Measurements from ENCODE around the gene GFER. TPM values are rescaled to one million over a fixed set of nuclear protein-coding genes. Genes with fewer than 3 reads are reported as not detected.
A peak's percentile ranks its signal among the peaks of the same experiment; 100 is the strongest.

Gene GFER
- total and polyA plus RNA-seq, 10 of the 15 experiments (the other 5 are each of a cell fraction or from before 2014, with no cell fraction given), result 2.4 to 57.7 (median 31.3) TPM

- TF ChIP-seq E2F8 (IDR thresholded peaks at IDR 0.05; ENCODE audit: low read depth, partially characterized antibody), result peak; percentile 34
- TF ChIP-seq RELA (IDR thresholded peaks at IDR 0.05; ENCODE audit: borderline replicate concordance, partially characterized antibody), result no peak
- TF ChIP-seq KDM1A (IDR thresholded peaks at IDR 0.05; ENCODE audit: borderline replicate concordance), result no peak
- no peak for TF ChIP-seq STAT3 (IDR thresholded peaks at IDR 0.05; ENCODE audit: low read depth, low read length)
- TF ChIP-seq BCLAF1 (IDR thresholded peaks at IDR 0.05), result no peak
- TF ChIP-seq RUNX3 (IDR thresholded peaks at IDR 0.05; ENCODE audit: low read length), result peak; percentile 44
- no peak for TF ChIP-seq EZH2 (IDR thresholded peaks at IDR 0.05; ENCODE audit: borderline replicate concordance, control insufficient read depth, low read depth, low read length)
Measured at GRCh38 chr16:1960665-1961630, 23.0 kb upstream of the GFER start (continued).
